NCI-H146 treated with DMSO at 0.1 percent for 48 hours (cell line): Measurements from ENCODE around the gene MAPK7.
"Not testable (repeated sequence)": the region's sequence is repeated elsewhere in the genome, so short reads cannot be mapped to it uniquely, and the experiment has no call there.

ENCODE experiments used
- DNase-seq: peaks from one replicate; lab custom pipeline; 2025; ENCODE audit not compliant: unreplicated experiment; lab: John Stamatoyannopoulos, UW

The MAPK7 gene

DNA sequence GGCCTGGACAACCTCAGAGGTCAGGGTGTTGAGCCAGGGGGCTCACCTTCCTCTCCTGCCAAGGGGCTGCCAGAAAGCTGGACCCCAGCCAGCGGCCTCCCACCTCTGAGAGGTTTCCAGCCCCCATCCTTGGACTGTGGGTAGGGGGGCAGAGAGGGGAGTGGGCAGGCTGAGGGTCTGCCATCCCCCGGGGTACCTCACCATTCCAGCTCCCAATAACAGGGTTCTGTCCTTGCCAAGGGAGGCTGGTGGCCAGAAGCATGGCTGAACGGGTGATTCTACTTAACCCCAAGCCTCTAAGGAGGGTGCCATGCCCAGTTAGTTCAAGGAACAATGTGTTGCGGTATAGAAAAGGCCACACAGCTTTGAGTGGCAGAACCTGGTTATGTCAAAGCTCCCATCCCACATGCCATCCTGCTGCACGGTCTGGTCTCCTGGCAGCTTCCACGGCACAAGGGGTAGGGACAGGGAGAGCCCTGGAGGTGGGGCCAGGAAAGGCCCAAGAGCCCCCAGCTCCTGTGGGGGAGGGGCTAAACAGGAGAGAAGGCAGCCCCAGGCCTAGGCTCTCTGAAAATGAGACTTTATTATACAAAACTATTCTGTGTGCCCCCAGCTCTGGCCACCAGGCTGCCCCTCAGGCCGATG, 35.6 kb upstream of the MAPK7 start:
- DNase-seq: no peak

DNA sequence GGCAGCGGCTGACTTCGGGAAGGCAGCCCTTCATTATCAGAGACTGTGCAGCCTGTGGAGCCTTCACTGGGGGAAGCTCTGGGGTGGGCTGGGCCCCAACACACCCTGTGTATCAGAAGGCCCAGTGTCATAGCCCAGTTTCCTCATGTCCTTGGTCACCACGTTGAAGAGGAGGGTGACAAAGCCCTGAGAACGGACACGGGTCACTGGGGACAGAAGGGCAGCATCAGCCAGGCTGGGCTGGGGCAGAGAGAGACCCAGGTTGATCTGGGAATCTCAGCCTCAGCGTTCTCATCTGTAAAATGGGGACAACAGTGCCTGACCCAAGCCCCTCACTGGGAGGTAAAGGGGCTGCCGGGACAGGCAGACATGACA, 35.1 kb upstream of the MAPK7 start:
- no peak for DNase-seq

DNA sequence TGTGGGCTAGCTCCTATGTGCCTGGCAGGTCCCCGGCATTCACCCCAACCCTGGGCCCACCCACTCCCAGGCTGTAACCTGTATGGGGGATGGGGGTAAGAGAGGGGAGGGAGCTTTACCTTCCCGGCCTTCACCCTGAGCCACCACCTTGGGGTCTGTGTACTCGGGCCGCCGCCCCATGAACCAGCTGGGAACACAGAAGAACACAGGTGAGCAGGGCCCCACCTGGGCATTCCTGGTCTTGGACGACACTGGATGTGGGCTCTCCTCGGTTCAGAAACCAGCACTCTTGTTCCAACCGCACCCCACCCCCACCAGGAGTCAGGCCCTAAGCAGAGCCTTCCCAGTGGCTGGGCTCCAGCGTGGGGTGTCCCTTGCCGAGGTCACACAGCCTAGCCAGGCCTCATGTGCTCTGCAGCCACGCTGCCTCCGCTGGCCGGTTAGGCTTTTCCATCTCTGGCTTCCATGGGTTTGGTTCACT, 34.6 kb upstream of the MAPK7 start:
- DNase-seq: no peak

DNA sequence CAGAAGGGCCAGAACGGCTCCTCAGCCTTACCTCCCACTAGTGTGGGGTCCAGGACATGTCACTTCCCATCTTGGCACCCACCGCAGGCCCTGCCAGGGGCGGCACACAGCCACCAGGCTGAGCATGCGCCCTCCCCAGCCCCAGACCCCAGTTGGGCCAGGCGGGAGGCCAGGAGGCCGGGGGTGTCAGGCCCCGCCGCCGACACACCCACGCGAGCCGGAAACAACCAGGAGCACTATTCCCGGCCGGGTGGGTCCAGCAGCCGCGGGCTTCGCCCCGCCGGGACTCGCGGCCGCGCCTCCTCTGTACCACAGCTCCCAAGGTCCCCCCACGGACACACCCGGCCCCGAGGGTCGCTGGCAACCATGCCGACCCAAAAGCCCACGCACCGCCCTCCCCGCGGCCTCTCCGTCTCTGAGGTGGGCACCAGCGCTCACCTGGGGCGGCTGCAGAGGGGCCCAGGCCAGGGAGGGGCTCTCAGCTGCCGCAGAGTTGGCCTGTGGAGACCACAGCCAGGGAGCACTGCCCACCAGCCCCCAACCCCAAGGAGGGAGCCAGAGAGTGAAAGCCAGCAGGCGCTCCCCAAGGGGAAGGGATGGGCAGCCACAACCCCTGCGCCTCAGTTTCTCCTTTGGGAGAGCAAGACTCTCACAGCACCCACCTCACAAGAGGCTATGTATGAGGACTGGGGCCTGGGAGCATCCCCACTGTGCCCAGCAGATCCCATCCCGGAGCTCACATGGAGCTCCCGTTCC, 33.8 kb upstream of the MAPK7 start:
- no peak for DNase-seq

DNA sequence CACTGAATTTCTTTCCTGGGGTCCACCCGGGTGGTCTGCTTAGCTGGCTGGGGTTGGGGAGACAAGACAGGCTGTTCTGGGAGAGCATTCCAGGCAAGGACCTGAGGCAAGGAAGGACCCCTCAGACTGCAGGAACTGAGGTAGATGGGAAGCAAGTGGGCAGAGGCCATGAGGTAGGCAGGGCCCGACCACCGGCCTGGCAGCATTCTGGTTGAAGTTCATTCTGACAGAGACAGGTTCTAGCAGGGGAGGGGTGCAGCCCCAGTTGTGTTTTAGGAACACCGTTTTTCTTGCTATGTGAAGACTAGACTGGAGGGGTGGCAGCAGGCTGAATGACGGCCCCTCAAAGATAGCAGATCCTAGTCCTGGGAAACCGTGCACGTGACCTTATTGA, 33.2 kb upstream of the MAPK7 start:
- no peak for DNase-seq

DNA sequence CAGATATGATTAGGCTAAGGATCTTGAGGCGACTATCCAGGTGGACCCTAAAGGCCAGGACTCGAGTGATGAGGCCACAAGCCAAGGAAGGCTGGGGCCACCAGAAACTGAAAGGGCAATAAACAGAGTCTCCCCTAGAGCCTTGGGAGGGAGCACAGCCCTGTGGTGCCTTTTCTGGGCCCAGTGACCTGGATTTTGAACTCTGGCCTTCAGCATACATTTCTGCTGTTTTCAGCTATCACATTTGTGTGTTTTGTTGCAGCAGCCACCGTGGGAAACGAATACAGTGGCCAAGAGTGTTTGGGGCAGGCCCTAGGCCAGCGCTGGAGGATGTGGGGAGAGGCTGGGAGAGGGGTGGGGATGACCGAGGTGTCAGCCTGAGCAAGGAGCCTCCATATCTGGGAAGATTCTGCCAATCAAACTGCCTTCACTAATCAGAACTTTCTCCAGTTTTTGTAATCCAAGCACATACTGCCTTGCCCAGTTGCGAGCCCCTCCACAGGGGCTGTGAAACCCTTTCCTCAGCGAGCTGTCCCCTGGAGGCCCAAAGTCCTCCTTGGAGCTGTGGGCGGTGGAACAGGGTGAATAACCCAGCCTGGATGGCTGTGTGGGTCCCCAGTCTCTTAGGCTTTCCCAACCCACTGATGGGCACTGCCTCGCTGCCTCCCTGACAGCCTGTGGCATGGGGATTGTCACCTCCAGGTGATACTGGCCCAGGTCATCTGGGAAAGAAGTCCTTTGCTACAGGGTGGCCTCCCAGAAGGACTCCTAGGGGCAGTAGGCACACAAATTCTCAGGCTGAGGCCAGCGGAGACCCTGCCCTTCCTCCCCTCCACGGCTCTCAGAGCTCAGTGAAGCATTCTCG, 32.6 kb upstream of the MAPK7 start:
- no peak for DNase-seq

DNA sequence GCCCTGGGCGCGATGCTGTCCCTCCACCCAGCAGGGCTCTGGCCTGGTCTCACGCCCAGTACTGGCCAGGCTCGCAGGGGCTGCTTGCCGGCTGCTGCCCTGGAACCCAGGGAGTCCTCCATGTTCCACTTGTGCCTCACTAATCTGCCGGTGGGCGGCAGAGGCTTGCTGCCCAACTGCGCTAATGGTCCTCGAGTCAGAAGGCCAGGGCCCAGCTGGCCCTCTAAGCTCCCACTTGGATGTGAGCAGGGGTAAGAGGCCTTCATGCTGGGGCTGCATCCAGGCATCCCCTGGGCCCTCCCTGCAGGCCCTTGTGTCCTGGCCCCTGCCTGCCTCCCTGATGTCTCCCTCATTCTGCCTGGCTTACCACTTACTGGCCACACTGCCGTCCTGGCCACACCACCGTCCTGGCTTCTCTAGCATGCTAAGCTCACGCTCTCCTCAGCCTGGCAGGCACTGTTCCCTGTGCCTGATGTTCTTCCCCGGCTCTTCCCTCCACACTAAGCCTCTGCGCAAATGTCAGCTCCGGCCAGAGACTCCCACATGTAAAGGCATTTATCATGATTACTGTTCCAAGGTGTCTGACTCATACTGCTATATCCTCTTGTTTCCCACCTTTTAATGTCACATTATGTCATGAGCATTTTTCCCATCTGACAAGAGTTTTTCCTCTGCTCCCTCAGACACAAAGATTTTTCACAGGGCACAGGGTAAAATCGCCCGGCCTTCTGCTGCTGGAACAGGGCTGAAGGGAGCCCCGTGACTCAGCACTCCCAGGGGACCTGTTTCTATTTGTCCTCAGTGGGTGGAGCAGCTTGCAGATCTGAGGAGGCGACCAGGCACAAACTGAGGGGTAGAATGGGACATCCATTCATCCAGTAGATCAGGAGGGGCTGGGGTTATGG, 31.7 kb upstream of the MAPK7 start:
- no peak for DNase-seq

DNA sequence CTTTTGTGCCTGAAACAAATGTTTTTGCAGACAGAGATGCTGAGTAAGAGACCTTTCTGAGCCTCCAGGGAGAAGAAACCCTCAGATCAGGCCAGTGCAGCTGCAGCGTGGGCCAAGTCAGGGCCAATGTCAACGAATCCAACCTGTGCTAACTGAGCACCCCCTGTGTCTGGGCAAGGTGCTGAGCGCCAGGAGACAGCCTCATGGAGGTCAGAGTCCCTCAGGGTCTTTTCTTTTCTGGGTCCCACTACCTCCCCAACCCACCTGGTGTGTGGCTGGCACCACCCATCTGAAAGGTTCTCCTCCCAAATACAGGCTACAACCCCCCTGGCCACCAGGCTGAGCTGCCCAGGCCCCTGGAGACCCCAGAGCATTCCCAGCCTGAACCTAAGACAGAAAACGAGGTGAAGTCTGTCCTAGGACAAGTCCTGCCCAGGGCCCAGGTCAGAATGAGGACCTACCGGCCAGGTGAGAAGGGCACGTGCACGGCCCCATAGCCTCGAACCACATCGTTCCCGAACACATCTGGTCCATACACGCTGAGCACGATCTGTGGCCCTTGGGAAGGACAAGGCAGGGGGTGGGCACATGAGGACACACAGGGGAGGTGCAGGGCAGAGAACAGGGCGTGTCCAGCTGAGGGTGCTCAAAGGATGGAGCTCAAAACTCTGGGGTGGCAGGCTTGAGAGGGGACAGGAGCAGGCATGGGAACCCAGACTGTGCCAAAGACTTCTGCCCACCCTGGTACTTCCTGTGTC, 30.8 kb upstream of the MAPK7 start:
- no peak for DNase-seq

DNA sequence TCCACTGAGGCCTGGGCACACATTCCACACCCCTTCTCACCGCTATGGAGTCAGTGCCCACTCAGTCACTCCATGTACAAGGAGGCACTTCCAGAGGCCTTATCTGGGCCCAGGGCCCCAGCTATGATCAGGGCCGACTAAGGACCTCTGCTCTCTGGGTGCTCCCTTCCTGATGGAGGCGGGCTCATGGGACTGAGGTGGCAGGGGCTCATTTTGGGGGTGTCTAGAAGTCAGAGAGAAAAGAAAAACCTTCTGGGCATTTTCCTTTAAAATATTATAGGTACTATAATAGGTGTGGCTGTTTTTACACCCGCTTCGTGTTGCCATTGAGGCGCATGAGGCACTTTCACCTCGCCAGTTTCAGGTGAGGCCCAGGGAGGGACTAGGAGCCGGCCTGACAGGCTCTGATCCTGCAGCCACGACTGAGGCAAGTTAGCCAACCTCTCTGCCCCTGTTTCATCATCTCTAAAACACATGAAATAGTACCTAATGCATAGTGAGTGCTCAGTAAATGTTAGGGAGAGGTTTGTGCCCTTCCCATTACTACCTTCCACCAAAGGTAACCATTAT, 30.1 kb upstream of the MAPK7 start:
- DNase-seq: no peak

DNA sequence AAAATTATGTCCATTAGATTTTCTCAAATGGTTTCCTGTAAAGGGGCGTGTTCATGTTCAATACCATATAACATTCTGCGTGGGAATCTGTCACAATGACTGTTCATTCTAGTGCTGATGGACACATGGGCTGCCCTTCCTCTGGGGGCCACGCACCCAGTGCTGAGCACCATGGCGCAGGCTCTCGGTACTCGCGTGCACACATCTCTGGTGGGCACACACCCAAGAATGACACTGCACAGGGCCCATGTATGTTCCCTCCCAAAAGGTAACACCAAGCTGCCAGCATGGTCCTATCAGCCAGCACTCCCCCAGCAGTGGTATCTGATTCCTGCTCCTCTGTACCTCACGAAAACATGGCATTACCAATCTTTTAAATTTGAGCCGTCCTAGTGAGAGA, 29.5 kb upstream of the MAPK7 start:
- no peak for DNase-seq

DNA sequence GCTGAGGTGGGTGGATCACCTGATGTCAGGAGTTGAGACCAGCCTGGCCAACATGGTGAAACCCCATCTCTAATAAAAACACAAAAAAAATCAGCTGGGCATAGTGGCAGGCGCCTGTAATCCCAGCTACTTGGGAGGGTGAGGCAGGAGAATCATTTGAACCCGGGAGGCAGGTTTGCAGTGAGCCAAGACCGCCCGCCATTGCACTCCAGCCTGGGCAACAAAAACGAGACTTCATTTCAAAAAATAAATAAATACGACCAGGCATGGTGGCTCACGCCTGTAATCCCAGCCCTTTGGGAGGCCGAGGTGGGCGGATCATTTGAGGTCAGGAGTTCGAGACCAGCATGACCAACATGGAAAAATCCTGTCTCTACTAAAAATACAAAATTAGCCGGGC, 24.9 kb upstream of the MAPK7 start:
- DNase-seq: not testable (repeated sequence)

DNA sequence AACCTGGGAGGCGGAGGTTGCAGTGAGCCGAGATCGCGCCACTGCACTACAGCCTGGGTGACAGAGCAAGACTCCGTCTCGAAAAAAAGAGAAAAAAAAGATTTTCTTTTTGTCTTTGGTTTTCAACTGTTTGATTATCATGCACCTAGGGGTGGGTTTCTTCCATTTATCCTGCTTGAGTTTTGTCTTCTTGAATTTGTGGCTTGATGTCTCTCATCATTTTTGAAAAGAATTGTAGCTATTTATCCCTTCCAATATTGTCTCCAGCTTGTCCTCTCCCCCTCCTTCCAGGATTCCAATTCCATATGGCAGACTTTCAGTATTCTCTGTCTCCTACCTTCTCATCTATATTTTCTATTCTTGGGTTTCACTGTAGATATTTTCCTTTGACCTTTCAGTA, 23.6 kb upstream of the MAPK7 start:
- DNase-seq: no peak

DNA sequence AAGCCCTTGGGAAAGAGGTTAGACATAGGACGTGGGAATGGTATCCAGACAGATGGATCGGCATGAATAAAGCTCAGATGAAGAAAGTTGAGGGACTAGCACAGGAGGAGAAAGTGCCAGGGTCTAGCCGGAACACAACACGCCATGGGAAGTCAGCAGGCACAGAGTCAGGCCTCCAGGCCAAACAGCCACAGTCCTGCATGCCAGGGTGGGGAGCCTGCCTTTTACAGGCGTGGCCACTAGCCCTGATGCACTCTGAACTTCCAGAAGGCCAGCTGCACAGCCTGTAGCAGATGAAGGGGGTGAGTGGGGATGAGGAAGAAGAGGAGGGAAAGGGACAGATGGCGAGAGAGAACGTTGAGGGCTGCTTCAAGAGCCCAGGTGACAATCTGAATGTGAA, 20.9 kb upstream of the MAPK7 start:
- DNase-seq: no peak

DNA sequence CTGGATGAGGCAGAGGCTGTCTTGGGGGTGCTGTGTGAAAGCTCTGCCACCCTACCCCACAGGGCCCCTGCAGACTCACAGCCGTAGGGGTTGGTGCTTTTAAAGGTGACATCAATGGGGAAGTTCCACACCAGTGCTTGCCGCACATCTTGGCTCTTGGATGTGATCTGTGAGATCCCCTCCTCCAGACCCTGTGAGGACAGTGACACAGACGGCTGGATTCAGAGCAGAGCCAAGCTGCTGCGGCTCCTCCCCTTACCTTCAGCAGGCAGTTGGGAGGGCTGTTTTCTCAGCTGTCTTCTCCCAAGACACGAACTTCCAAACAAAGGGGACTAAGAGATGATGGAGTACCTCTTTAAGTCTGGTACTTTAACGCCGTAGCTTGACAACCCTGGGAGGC, 20.5 kb upstream of the MAPK7 start:
- no peak for DNase-seq

DNA sequence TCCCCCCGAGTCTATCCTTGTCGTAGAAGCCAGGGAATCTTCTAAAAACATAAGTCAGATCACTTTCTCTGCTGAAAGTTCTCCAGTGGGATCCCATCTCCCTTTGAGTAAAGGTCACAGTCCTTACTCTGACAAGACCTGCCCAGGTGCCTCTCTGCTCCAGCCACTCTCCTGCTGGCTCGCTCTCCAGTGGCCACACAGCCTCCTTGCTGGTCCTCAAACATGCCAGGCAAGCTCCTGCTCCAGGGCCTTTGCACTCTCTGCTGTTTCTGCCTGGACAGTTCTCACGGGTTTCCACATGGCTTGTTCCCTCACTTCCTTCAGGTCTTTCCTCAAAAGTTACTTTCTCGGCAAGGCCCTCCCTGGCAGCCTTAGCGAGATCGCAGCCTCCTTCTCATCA, 19.1 kb upstream of the MAPK7 start:
- no peak for DNase-seq

DNA sequence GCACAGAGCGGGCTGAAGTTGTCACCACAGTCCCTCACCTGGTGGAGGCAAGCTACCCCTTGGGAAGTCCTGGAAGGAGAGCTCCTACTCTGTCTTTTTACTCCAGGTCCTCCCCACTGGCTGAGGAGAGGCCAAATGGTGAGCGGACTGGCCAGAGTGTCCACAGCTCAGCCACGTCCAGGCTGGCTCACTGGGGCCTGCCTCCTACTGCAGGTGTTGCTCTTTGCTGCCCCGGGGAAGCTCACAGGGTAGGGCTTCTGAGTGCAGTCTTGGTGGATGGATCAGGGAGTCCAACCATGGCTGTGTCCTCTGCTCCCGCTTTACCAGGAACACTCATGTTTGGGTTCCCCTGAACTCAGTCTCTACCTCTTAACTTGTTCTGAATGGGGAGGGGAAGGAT, 18.4 kb upstream of the MAPK7 start:
- no peak for DNase-seq

DNA sequence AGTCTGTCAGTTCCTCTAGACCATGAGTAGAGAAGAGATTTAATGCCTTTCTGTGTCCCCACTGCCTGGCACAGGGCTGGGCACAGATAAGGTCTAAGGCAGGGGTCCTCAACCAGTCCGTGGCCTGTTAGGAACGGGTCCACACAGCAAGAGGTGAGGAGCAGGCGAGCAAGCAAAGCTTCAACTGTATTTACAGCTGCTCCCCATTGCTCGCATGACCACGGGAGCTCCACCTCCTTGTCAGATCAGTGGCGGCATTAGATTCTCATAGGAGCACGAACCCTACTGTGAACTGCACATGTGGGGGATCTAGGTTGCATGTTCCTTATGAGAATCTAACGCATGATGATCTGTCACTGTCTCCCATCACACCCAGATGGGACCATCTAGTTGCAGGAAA, 17.5 kb upstream of the MAPK7 start:
- no peak for DNase-seq

DNA sequence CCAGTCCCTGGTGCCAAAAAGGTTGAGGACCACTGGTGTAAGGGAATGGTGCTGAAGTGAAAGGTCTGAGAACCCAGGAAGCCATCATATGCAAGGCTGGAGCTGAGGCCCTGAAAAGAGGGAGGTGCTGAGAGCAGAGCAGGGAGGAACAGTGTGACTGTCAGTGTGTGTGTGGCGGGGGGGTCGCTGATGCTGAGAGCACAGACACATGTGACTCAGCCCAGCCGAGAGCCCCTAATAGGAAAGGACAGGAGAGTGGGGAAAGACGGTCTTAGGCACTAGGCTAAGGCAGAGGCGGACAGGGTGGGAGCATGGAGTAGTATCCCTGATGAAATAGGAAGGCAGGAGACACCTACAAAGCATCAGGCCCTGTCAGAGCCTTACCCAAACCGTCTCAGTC, 17.0 kb upstream of the MAPK7 start:
- no peak for DNase-seq

DNA sequence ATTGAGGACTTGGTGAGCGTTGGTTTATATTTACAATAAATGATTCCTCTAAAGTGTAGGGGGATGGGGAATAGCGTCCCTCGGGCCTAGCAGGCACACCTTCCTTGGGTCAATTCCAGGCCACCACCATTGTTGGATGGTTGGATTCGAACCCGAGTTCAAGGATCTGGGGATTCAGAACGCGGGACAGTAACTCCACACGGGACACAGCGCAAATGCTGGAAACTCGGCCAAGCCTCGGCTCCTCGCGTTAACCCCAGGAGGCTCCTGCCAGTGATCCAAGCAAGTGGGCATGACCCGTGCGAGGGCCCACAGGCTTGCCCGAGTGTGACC, 16.4 kb upstream of the MAPK7 start:
- no peak for DNase-seq
